AG09309 (cell line): ENCODE measurements around the gene TRERF1.

Source experiments
- DNase-seq: peaks from one replicate; pipeline ENCODE4 v3.0.0-alpha.2; 2010; ENCODE audit warnings: low read depth
- H3K4me3 ChIP-seq: 2 replicates; pipeline ENCODE4 v1.5.1; 2011; ENCODE audit warnings: mild to moderate bottlenecking, low read depth, low read length, moderate library complexity; ENCODE audit not compliant: control insufficient read depth
- TF ChIP-seq, protein P1 (sequence below): IDR thresholded peaks from 2 replicates; pipeline ENCODE4 v1.5.1; 2011; ENCODE audit warnings: mild to moderate bottlenecking, low read depth, low read length, inconsistent platforms; ENCODE audit not compliant: insufficient read depth, control insufficient read depth; ENCODE audit errors: missing control alignments

TRERF1 gene, protein sequence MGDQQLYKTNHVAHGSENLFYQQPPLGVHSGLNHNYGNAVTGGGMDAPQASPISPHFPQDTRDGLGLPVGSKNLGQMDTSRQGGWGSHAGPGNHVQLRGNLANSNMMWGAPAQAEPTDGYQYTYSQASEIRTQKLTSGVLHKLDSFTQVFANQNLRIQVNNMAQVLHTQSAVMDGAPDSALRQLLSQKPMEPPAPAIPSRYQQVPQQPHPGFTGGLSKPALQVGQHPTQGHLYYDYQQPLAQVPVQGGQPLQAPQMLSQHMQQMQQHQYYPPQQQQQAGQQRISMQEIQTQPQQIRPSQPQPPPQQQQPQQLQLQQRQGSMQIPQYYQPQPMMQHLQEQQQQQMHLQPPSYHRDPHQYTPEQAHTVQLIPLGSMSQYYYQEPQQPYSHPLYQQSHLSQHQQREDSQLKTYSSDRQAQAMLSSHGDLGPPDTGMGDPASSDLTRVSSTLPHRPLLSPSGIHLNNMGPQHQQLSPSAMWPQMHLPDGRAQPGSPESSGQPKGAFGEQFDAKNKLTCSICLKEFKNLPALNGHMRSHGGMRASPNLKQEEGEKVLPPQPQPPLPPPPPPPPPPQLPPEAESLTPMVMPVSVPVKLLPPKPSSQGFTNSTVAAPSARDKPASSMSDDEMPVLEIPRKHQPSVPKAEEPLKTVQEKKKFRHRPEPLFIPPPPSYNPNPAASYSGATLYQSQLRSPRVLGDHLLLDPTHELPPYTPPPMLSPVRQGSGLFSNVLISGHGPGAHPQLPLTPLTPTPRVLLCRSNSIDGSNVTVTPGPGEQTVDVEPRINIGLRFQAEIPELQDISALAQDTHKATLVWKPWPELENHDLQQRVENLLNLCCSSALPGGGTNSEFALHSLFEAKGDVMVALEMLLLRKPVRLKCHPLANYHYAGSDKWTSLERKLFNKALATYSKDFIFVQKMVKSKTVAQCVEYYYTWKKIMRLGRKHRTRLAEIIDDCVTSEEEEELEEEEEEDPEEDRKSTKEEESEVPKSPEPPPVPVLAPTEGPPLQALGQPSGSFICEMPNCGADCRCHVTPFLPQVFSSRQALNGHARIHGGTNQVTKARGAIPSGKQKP (N-terminal part only)

GRCh38 chr6:42451333-42452170 lies at the start of gene TRERF1:
TSS of gene TRERF1 (minus strand) at chr6:42451926. CDS start at chr6:42269590, 182,336 bp downstream.
- TF ChIP-seq, protein P1, sequence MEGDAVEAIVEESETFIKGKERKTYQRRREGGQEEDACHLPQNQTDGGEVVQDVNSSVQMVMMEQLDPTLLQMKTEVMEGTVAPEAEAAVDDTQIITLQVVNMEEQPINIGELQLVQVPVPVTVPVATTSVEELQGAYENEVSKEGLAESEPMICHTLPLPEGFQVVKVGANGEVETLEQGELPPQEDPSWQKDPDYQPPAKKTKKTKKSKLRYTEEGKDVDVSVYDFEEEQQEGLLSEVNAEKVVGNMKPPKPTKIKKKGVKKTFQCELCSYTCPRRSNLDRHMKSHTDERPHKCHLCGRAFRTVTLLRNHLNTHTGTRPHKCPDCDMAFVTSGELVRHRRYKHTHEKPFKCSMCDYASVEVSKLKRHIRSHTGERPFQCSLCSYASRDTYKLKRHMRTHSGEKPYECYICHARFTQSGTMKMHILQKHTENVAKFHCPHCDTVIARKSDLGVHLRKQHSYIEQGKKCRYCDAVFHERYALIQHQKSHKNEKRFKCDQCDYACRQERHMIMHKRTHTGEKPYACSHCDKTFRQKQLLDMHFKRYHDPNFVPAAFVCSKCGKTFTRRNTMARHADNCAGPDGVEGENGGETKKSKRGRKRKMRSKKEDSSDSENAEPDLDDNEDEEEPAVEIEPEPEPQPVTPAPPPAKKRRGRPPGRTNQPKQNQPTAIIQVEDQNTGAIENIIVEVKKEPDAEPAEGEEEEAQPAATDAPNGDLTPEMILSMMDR = no peak
- peak within 1 kb of the TSS; percentile 78 for H3K4me3 ChIP-seq
- DNase-seq = no peak

DNA sequence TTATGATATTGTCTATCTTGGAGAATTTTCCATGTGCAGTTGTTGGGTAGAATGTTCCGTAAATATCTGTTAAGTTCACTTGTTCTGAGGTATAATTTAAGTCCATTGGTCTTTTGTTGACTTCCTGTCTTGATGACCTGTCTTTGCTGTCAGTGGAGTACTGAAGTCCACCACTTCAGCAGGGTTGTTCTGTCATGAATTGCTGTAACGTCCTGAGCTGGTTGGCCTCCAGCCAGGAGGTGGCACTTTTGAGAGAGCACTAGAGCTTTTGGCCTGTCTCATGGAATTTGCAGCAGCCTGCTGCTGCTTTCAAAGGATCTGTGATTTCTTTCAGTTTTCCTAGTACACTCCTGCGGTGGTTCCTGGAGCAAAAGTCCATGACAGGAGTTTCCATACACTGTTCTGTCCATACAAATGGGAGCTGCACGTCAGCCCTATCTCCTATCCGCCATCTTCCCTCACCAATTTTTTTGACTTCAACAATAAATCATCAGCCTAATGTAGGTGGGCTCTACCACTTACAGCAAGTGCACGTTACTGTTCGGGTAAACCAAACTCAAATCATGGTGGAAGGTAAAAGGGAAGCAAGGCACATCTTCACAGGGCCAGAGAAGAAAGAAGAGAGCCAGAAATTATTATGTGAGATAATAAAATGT lies 46.9 kb upstream of the TRERF1 start:
- TF ChIP-seq, protein P1 = no peak
- DNase-seq = no peak
- no peak overlapping the region for H3K4me3 ChIP-seq

- H3K4me3 ChIP-seq = no peak overlapping the region
- no peak for DNase-seq
- TF ChIP-seq, protein P1 = no peak
Measured at GRCh38 chr6:42493914-42494539, 42.3 kb upstream of the TRERF1 start.

- no peak for DNase-seq
- TF ChIP-seq, protein P1 = no peak
Measured at GRCh38 chr6:42488129-42488528, 36.4 kb upstream of the TRERF1 start.

GRCh38 chr6:42484261-42484660 lies 32.5 kb upstream of the TRERF1 start:
- DNase-seq = no peak
- TF ChIP-seq, protein P1 = no peak
- H3K4me3 ChIP-seq = no peak overlapping the region

More at GRCh38 chr6:42488129-42488528, 36.4 kb upstream of the TRERF1 start:
- H3K4me3 ChIP-seq = no peak overlapping the region
